ENCODE data around the gene TRMO. TPM values are rescaled to one million over a fixed set of nuclear protein-coding genes. Genes with fewer than 3 reads are reported as not detected.

TRMO gene
- total RNA-seq, 2 donors from 2014 or later: 14.5 to 17.1 TPM

GRCh38 chr9:97892421-97892820 is 29.9 kb downstream of the TRMO start:
- intact Hi-C loops (cut with DNase I): no loop called here
- Histone ChIP-seq H3K36me3 (replicated peaks in 1 of 2; ENCODE audit: insufficient read depth in 1 of 2, low read depth in 2 of 2) (no peaks in the 10 kb centered on the region), H3K4me3 (no peak overlapping the region), H3K9me3 (no peaks in the 10 kb centered on the region), H3K4me1 (no peaks in the 10 kb centered on the region), H3K27ac (no peak overlapping the region), H3K27me3 (no peaks in the 10 kb centered on the region)
- ATAC-seq (no peak), DNase-seq (no peak)
- TF ChIP-seq CTCF (IDR thresholded peaks at IDR 0.05): no peak
- TF ChIP-seq POLR2A (IDR thresholded peaks at IDR 0.05): no peak
- 62 to 80% methylated on average over 2 of the region's 2 CpGs for WGBS, 2 donors

GRCh38 chr9:97891736-97892135 is 30.6 kb downstream of the TRMO start:
- no peak overlapping the region for H3K4me3 ChIP-seq
- H3K9me3 ChIP-seq: no peaks in the 10 kb centered on the region
- intact Hi-C loops (cut with DNase I): no loop called here
- 81 to 84% methylated on average over 5 of the region's 5 CpGs for WGBS, 2 donors
- DNase-seq: no peak
- H3K27ac ChIP-seq: no peak overlapping the region
- no peaks in the 10 kb centered on the region for H3K4me1 ChIP-seq
- no peak for ATAC-seq
- no peaks in the 10 kb centered on the region for H3K27me3 ChIP-seq
- H3K36me3 ChIP-seq (replicated peaks in 1 of 2; ENCODE audit: insufficient read depth in 1 of 2, low read depth in 2 of 2): no peaks in the 10 kb centered on the region
- TF ChIP-seq POLR2A (IDR thresholded peaks at IDR 0.05): no peak
- TF ChIP-seq CTCF (IDR thresholded peaks at IDR 0.05): no peak

- Histone ChIP-seq H3K36me3 (replicated peaks in 1 of 2; ENCODE audit: insufficient read depth in 1 of 2, low read depth in 2 of 2) (no peaks in the 10 kb centered on the region), H3K4me1 (no peaks in the 10 kb centered on the region), H3K4me3 (no peak overlapping the region), H3K27me3 (no peaks in the 10 kb centered on the region), H3K9me3 (no peaks in the 10 kb centered on the region), H3K27ac (no peak overlapping the region)
- peak; percentile 27 to 58 (median 32) for TF ChIP-seq CTCF (IDR thresholded peaks at IDR 0.05)
- TF ChIP-seq POLR2A (IDR thresholded peaks at IDR 0.05): no peak
- DNase-seq (peak in 2 of 4 donors; percentile 31 to 40), ATAC-seq (no peak)
- intact Hi-C loops (cut with DNase I): no loop called here
- WGBS, 2 donors: 49 to 54% methylated on average over 9 of the region's 9 CpGs
Observed at GRCh38 chr9:97889941-97890887, 32.1 kb downstream of the TRMO start.

- intact Hi-C loops (cut with DNase I): no loop called here
- DNase-seq: no peak
- no peak for TF ChIP-seq CTCF (IDR thresholded peaks at IDR 0.05)
- TF ChIP-seq POLR2A (IDR thresholded peaks at IDR 0.05): no peak
- Histone ChIP-seq H3K27me3 (no peaks in the 10 kb centered on the region), H3K36me3 (replicated peaks in 1 of 2; ENCODE audit: insufficient read depth in 1 of 2, low read depth in 2 of 2) (no peaks in the 10 kb centered on the region), H3K27ac (no peak overlapping the region), H3K4me1 (no peaks in the 10 kb centered on the region), H3K9me3 (no peaks in the 10 kb centered on the region), H3K4me3 (no peak overlapping the region)
- no peak for ATAC-seq
- WGBS, 2 donors: 75 to 82% methylated on average over 4 of the region's 4 CpGs
Observed at GRCh38 chr9:97880336-97880735, 42.0 kb downstream of the TRMO start.

GRCh38 chr9:97876061-97876460 is 46.2 kb downstream of the TRMO start:
- no peak for TF ChIP-seq POLR2A (IDR thresholded peaks at IDR 0.05)
- TF ChIP-seq CTCF (IDR thresholded peaks at IDR 0.05): no peak
- DNase-seq: no peak
- Histone ChIP-seq H3K4me3 (no peak overlapping the region), H3K9me3 (no peaks in the 10 kb centered on the region), H3K27me3 (no peaks in the 10 kb centered on the region), H3K27ac (no peak overlapping the region), H3K36me3 (replicated peaks in 1 of 2; ENCODE audit: insufficient read depth in 1 of 2, low read depth in 2 of 2) (no peaks in the 10 kb centered on the region), H3K4me1 (no peaks in the 10 kb centered on the region)
- WGBS, 2 donors: 80 to 93% methylated on average over 3 of the region's 3 CpGs
- no peak for ATAC-seq
- intact Hi-C loops (cut with DNase I): no loop called here

All from body of pancreas (tissue), 4 donors.